Anterior cingulate cortex (tissue), 58 donors: ENCODE measurements around the gene SIM1.
"Not testable (repeated sequence)": the region's sequence is repeated elsewhere in the genome, so short reads cannot be mapped to it uniquely, and the experiment has no call there.

Experiments used
- DNase-seq, 58 donors: peaks; one replicate each; lab custom pipeline; 2025; lab: John Stamatoyannopoulos, UW

Gene SIM1

GRCh38 chr6:100366419-100366818 is 98.3 kb downstream of the SIM1 start:
- no peak for DNase-seq

DNA sequence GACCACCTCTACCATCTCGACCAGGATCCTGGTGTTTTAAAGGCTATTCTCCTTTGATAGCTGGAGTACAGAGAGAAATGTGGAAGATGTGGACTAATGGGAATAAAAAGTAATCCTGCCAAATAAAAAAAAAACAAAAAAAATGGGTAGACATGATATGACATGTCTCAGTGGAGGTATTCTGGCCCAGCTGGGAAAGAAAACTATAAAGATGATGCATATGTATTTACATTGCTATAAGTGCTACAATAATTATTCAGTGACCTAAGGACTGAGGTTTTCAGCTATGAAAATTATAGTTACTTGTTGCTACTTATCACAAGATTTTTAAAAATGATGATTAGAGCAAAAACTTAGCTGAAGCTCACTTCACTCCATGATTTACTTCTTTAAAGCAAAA is 101.1 kb downstream of the SIM1 start:
- no peak for DNase-seq

DNA sequence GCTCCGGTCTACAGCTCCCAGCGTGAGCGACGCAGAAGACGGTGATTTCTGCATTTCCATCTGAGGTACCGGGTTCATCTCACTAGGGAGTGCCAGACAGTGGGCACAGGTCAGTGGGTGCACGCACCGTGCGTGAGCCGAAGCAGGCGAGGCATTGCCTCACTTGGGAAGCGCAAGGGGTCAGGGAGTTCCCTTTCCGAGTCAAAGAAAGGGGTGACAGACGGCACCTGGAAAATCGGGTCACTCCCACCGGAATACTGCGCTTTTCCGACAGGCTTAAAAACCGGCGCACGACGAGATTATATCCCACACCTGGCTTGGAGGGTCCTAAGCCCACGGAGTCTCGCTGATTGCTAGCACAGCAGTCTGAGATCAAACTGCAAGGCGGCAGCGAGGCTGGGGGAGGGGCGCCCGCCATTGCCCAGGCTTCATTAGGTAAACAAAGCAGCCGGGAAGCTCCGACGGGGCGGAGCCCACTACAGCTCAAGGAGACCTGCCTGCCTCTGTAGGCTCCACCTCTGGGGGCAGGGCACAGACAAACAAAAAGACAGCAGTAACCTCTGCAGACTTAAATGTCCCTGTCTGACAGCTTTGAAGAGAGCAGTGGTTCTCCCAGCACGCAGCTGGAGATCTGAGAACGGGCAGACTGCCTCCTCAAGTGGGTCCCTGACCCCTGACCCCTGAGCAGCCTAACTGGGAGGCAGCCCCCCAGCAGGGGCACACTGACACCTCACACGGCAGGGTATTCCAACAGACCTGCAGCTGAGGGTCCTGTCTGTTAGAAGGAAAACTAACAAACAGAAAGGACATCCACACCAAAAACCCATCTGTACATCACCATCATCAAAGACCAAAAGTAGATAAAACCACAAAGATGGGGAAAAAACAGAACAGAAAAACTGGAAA is 109.7 kb downstream of the SIM1 start:
- DNase-seq: not testable (repeated sequence)

DNA sequence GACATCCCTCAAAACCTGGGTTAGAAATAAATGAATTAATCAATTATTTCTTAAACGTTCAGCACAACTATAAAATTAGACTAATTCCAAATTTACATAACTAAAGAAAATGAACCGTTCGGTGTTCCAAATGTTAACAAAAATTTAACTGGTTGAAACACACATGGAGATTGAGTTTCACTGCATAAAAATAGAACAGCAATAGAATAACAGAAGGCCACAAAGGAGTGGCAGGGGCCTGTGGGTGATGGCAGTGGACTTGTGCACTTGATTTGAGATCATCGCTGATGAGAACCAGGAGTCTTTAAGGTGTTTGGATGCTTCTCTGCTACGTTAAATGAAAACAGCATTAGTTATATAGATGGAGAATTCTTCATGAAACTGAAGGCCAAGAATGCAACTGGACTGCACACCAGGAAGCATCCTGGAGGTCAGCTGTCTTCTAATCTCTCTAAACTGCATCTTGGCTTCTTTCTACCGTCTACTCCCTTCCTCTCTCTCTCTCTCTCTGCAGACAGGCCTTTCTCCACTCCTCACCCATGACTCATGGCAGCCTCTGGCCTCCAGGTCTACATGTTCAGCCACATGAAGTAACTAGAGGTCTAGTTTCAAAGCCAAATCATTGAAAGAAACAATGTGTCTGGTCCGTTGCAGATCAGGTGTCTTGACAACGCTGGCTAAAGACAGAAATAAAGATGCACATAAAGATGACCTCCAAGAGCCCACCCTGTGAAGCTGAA is 111.3 kb downstream of the SIM1 start:
- no peak for DNase-seq

DNA sequence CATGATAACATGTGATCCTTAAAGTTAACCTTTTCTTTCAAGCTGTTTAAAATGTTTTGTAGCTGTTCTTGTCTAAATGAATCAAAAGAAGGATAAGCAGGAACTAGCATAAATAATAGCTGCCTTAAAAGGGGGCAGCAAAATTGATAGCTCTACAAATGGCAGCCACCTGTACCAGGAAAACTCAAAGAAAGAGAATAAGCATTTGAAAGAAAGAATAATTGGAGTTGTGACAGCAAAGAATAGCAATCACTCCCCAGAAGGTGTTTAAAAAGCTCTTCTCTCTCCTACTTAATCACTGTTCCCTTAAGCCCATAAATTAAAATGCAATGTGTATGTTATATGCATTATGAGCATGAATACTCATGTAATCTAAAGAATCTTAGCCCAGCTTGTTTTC is 114.6 kb downstream of the SIM1 start:
- no peak for DNase-seq

DNA sequence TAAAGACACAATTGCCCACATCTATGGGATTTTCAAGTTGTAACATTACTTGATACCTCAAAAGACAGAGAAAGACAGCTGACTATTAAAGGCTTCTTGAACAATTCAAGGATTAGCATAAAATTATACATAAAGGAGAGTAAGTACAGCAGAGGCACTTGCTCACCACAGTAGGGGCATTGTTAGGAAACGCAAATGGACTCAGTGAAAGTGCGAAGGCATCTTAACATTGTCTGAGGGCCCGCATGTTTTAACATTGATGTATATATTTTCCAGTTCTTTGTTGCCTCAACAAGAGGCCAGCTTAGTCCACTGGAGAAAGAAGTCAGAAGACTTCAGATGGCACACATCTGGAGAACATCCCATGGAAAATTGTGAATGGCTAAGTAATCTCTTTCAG is 115.4 kb downstream of the SIM1 start:
- DNase-seq: no peak

DNA sequence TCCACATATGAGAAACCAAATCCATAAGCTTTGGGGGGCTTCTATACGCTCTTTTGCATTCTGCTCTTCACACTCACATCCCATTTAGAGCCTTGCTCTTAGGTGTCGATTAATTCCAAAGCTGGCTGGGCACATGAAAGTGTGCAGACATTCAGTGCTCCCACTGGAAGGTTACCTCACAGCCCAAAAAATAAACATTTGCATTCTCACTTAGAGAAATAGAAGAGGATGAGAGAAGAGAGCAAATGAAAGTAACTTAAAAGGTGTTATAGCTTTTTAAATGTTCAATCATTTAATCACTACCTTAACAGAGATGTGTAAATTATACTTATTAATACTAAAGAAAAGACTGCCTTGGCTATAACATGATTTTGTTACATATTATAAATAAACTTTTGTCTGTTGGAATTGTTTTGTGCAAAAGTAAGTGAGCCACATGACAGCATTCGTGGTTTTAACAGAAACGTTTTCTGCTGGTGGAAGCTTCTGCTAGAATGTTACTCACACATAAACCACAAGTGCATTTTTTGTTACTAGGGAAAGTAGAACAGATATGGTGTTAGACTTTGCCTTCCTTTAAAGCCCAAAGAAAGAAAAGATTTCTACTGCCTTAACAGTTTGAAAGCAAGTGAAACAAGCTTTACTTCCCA is 116.7 kb downstream of the SIM1 start:
- DNase-seq: no peak

GRCh38 chr6:100346828-100347227 is 117.9 kb downstream of the SIM1 start:
- DNase-seq: no peak

- no peak for DNase-seq
Measured at GRCh38 chr6:100346203-100346602, 118.5 kb downstream of the SIM1 start.

- DNase-seq: no peak
Measured at GRCh38 chr6:100344761-100345160, 120.0 kb downstream of the SIM1 start.

- no peak for DNase-seq
Measured at GRCh38 chr6:100344321-100344720, 120.4 kb downstream of the SIM1 start.

GRCh38 chr6:100343316-100344077 is 121.2 kb downstream of the SIM1 start:
- no peak for DNase-seq

DNA sequence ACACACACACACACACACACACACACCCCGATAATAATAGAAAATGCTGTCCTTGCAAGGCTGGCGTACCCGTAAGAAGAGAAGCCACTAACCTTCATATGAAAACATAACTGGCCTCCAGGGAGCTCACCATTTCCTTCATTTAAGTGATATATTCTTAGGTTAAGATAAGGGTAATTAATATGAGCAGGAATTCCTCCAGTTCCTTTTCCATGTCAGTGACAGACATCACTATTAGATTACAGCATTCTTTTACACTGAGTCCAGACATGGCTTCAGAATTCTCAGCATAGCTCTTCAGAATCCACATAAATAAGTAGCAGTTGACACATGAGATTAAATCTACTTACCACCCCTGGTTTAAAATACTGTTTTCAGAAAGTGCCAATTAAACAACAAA is 121.9 kb downstream of the SIM1 start:
- no peak for DNase-seq

DNA sequence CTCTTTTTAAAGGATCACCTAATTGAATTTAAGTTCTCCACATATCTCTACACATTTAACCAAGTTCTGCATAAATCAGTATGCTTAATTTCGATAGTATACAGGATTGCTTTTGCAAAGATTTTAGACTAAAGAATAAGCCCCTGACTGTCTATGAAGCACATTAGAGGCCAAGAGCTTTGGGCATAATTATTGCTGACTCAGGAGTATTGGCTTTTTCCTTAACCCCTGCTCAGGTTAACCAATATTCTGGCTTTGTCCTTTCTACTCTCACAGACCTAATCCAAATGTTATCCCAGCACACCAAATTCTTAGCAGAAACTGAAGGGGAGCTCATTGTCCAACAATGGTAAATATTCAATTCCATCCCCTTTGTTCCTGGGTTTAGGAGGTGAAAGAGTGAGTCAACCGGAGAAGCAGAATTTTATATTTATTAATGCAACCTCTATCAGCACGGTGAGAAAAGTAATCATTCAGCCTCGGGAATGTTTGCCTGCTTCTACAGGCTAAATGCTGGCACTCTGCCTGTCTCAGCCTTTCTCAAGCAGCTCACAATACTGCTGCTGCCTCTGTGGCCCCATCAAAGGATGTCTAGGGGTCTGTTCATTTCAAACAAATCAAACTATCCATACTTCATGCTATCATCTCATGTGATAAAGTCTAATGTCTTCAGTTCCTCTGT is 125.0 kb downstream of the SIM1 start:
- no peak for DNase-seq

- DNase-seq: no peak
Measured at GRCh38 chr6:100338090-100338489, 126.6 kb downstream of the SIM1 start.

DNA sequence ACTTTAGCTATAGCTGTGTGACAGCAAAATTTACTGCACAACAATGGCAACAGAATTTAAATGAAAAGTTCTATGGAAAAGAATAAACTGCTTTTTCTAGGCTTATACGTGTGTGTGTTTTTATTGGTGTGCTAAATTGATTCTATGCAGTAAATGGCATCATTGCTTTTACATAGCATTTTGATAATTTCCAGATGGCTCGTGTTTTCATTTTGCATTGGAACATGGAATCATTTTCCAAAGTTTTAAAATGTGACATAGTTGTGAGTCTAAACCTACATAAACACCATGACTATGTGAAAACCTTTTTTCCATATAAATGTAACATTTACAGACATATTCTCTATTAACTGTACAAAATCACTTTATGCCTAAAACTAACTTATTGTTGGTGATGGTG is 127.8 kb downstream of the SIM1 start:
- DNase-seq: no peak

- no peak for DNase-seq
Measured at GRCh38 chr6:100335991-100336390, 128.7 kb downstream of the SIM1 start.
